Endodermal cell (in vitro differentiated cells): ENCODE data around the gene TRIM46. TPM values are rescaled to one million over a fixed set of nuclear protein-coding genes. Genes with fewer than 3 reads are reported as not detected.
"Not testable (repeated sequence)": the region's sequence is repeated elsewhere in the genome, so short reads cannot be mapped to it uniquely, and the experiment has no call there.

Source experiments
- DNase-seq: peaks from one replicate; pipeline ENCODE4 v3.0.0-alpha.2; 2017
- H3K27ac ChIP-seq: 2 replicates; pipeline ENCODE4 v1.5.1; 2013; ENCODE audit warnings: mild to moderate bottlenecking, low read depth, low read length, moderate library complexity
- H3K27me3 ChIP-seq: 2 replicates; pipeline ENCODE4 v1.6.1; 2013; ENCODE audit warnings: mild to moderate bottlenecking, low read length, moderate library complexity; ENCODE audit not compliant: insufficient read depth, control insufficient read depth, poor library complexity, severe bottlenecking
- H3K36me3 ChIP-seq: 2 replicates; pipeline ENCODE4 v1.7.0; 2013; ENCODE audit warnings: mild to moderate bottlenecking, low read length, moderate library complexity; ENCODE audit not compliant: control insufficient read depth, insufficient read depth
- H3K4me1 ChIP-seq: one replicate; pipeline ENCODE4 v1.7.0; 2013; ENCODE audit warnings: low read length; ENCODE audit not compliant: control insufficient read depth, insufficient read depth
- H3K4me3 ChIP-seq: 2 replicates; pipeline ENCODE4 v1.5.1; 2013; ENCODE audit warnings: mild to moderate bottlenecking, low read length, moderate library complexity
- H3K9ac ChIP-seq: 2 replicates; pipeline ENCODE4 v1.6.1; 2013; ENCODE audit warnings: mild to moderate bottlenecking, low read length, moderate library complexity; ENCODE audit not compliant: poor library complexity, severe bottlenecking; ENCODE audit errors: extremely low read depth
- H3K9me3 ChIP-seq: 2 replicates; pipeline ENCODE4 v1.6.1; 2013; ENCODE audit warnings: mild to moderate bottlenecking, low read length, moderate library complexity; ENCODE audit not compliant: control insufficient read depth
- H3K27ac Mint-ChIP-seq: 2 replicates; pipeline ENCODE4 v1.8.0; 2020; ENCODE audit warnings: mixed read lengths
- H3K27me3 Mint-ChIP-seq: 2 replicates; pipeline ENCODE4 v1.8.0; 2021; ENCODE audit warnings: mild to moderate bottlenecking, mixed read lengths; ENCODE audit not compliant: insufficient read depth
- H3K36me3 Mint-ChIP-seq: 2 replicates; pipeline ENCODE4 v1.8.0; 2020; ENCODE audit warnings: low read depth, mixed read lengths
- H3K4me1 Mint-ChIP-seq: 2 replicates; pipeline ENCODE4 v1.8.0; 2020; ENCODE audit warnings: mixed read lengths
- H3K4me3 Mint-ChIP-seq: 2 replicates; pipeline ENCODE4 v1.8.0; 2020; ENCODE audit warnings: mild to moderate bottlenecking, moderate library complexity, mixed read lengths
- H3K9me3 Mint-ChIP-seq: 2 replicates; pipeline ENCODE4 v1.8.0; 2020; ENCODE audit warnings: mild to moderate bottlenecking, mixed read lengths
- WGBS, 2 experiments: methylation state at CpG; one replicate each; pipeline versions ENCODE4 v1.1.5 to v1.1.7; 2013; ENCODE audit warnings: missing lambda C conversion rate in 2 of 2, mixed read lengths in 1 of 2; ENCODE audit not compliant: insufficient coverage in 1 of 2, insufficient read length in 1 of 2; 5-methylcytosine and 5-hydroxymethylcytosine counted together
- total RNA-seq, 2 donors: library from RNA; stranded (reverse); fragmentation: NEBNext Ultra II Directional in 1 of 2; extraction: Animal tissue kit (Norgen Biotek cat#: 25700) in 1 of 2; gene quantifications; 2 replicates in 1 of 2; 3 replicates in 1 of 2; pipeline ENCODE4 v1.2.1, GENCODE V29; 2021
- TF ChIP-seq, protein P1 (sequence below): fragments of 200-600 bp; sonication (generic); conservative IDR thresholded peaks from 2 replicates; pipeline ENCODE4 v1.5.0; 2021; ENCODE audit warnings: antibody characterized with exemption, mild to moderate bottlenecking

The TRIM46 gene
- total RNA-seq, 2 donors from 2014 or later: 5.1 to 7.1 TPM

DNA sequence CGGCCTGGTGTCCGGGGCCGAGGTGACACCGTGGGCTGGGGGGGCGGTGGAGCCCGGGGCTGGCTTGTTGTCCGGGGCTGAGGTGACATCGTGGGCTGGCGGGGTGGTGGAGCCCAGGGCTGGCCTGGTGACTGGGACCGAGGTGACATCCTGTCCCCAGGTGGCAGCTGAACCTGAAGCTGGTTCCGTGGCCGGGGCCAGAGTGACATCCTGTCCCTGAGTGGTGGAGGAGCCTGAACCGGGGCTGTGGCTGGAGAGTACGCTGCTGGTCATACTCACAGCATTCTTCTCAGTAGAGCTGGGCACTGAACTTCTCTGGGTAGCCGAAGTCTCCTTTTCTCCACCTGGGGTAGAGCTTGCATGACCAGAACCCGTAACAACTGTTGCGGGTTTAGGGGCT lies 18.3 kb downstream of the TRIM46 start:
- Mint-ChIP-seq H3K4me3 (no peak overlapping the region), H3K9me3 (no peaks in the 10 kb centered on the region), H3K36me3 (peaks cover 5% of the 10 kb centered on the region), H3K27me3 (peaks cover 5% of the 10 kb centered on the region), H3K4me1 (peaks cover 25% of the 10 kb centered on the region), H3K27ac (no peak overlapping the region)
- WGBS, 2 experiments: 92 to 96% methylated on average over 11 to 17 of the region's 17 CpGs
- Histone ChIP-seq H3K9ac (no peak overlapping the region), H3K4me3 (no peak overlapping the region), H3K4me1 (no peaks in the 10 kb centered on the region), H3K27me3 (no peaks in the 10 kb centered on the region), H3K27ac (no peak overlapping the region), H3K9me3 (no peaks in the 10 kb centered on the region), H3K36me3 (peaks cover under 1% of the 10 kb centered on the region)
- DNase-seq: no peak
- TF ChIP-seq, protein P1, sequence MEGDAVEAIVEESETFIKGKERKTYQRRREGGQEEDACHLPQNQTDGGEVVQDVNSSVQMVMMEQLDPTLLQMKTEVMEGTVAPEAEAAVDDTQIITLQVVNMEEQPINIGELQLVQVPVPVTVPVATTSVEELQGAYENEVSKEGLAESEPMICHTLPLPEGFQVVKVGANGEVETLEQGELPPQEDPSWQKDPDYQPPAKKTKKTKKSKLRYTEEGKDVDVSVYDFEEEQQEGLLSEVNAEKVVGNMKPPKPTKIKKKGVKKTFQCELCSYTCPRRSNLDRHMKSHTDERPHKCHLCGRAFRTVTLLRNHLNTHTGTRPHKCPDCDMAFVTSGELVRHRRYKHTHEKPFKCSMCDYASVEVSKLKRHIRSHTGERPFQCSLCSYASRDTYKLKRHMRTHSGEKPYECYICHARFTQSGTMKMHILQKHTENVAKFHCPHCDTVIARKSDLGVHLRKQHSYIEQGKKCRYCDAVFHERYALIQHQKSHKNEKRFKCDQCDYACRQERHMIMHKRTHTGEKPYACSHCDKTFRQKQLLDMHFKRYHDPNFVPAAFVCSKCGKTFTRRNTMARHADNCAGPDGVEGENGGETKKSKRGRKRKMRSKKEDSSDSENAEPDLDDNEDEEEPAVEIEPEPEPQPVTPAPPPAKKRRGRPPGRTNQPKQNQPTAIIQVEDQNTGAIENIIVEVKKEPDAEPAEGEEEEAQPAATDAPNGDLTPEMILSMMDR: no peak

DNA sequence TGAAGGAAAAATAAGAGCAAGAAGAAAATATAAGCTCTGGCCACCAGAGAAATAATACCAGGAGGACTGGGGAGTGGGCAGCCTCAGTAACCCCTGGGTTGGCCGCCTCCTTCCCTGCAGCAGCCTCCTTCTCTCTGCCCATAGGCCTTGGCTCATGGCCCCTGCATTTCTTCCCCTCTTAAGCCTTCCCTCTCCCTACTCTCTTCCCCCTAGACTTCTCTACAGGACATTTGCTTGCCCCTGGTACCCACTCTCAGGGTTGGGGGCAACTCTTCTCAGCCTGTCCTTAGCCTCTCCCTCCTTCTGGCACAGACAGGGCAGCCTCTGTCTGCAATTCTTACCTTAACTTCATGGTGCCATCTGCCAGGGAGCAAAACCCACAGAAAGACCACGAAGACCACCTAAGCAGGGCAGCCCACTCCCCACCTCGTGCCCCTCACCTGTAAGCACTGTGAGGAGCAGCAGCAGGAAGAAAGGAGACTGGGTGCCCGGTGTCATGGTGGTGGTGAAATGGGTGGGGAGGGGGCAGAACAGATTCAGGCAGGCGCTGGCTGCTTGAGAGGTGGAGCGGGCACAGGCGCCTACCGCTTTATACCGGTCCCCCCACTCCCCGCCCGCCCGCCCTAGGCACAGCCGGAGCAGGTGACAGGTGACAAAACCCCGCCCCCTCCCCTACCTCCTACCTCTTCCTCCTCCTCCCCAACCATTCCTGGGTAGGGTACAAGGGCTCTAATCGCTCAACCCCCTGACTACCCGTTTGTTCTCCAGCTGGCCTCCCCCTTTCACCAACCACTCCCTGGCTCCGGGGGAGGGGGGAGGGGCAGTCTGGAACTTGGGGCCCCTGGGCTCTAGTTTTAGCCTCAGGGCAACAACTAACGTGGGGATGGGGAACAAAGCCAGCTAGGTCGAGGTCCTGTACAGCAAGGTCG lies 19.0 kb downstream of the TRIM46 start:
- peak; percentile 83 for DNase-seq
- Mint-ChIP-seq H3K4me1 (peaks cover 21% of the 10 kb centered on the region), H3K4me3 (peak overlapping the region; percentile 87), H3K27ac (peak overlapping the region; percentile 95), H3K36me3 (peaks cover 11% of the 10 kb centered on the region), H3K9me3 (no peaks in the 10 kb centered on the region), H3K27me3 (peaks cover 5% of the 10 kb centered on the region)
- 53 to 100% methylated on average over 1 to 14 of the region's 20 CpGs for WGBS, 2 experiments
- H3K4me3 ChIP-seq: peak overlapping the region; percentile 79
- TF ChIP-seq, protein P1: no peak
- H3K27ac ChIP-seq: peak overlapping the region; percentile 93
- H3K9ac ChIP-seq: no peak overlapping the region
- H3K27me3 ChIP-seq: no peaks in the 10 kb centered on the region
- H3K36me3 ChIP-seq: peaks cover 6% of the 10 kb centered on the region
- no peaks in the 10 kb centered on the region for H3K4me1 ChIP-seq
- no peaks in the 10 kb centered on the region for H3K9me3 ChIP-seq

DNA sequence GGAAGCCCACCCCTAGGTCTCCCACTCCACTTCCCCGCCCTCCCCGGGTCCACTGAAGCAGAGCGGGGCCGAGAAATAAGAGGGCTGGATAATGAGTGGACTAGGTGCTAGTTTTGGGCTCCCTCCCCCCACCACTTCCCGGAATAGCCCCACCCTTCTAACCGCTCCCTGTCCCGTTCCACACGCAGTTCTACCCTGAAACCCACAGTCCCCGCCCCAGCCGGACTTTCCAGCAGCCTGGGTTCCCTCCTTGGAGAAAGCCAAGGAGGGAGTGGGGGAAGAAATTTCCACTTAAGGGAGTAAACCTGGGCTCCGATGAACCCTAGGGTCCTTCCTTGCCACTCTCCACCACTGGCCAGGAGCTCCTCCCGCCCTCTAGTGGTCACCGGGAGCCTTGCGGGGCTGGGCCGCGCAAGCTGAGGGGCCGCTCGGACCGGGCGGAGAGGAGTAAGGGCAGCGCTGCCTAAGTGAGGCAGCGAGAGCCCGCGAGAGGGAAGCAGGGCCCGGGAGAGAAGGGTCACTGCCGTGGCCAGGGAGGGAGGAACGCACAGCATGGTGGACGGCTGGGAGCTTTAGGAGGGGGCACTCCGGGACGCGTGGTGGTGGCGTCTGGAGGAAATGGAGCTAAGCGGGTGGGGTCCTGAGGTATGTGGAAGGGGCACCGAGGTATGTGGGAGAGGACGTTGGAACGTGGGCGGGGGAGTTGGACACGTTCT lies 19.8 kb downstream of the TRIM46 start:
- H3K4me3 Mint-ChIP-seq: peak overlapping the region; percentile 87
- 1 to 2% methylated on average over 19 to 36 of the region's 38 CpGs for WGBS, 2 experiments
- no peaks in the 10 kb centered on the region for H3K9me3 ChIP-seq
- H3K9me3 Mint-ChIP-seq: no peaks in the 10 kb centered on the region
- peaks cover 14% of the 10 kb centered on the region for H3K36me3 ChIP-seq
- H3K27ac ChIP-seq: peak overlapping the region; percentile 93
- peak overlapping the region; percentile 79 for H3K4me3 ChIP-seq
- peak overlapping the region; percentile 95 for H3K27ac Mint-ChIP-seq
- TF ChIP-seq, protein P1: peak; percentile 99
- peak; percentile 99 for DNase-seq
- no peaks in the 10 kb centered on the region for H3K4me1 ChIP-seq
- peaks cover 5% of the 10 kb centered on the region for H3K27me3 Mint-ChIP-seq
- H3K36me3 Mint-ChIP-seq: peaks cover 20% of the 10 kb centered on the region
- H3K9ac ChIP-seq: peak overlapping the region; percentile 36
- H3K4me1 Mint-ChIP-seq: peaks cover 21% of the 10 kb centered on the region
- no peaks in the 10 kb centered on the region for H3K27me3 ChIP-seq

DNA sequence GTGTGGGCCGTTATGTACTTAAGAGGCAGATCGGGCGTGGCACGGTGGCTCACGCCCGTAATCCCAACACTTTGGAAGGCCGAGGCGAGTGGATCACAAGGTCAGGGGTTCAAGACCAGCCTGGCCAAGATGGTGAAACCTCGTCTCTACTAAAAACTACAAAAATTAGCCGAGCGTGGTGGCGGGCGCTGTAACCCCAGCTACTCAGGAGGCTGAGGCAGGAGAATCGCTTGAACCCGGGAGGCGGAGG lies 20.3 kb downstream of the TRIM46 start:
- DNase-seq, H3K9me3 Mint-ChIP-seq, H3K9me3 ChIP-seq, H3K27me3 ChIP-seq, H3K27me3 Mint-ChIP-seq, H3K4me1 ChIP-seq: not testable (repeated sequence)
- Mint-ChIP-seq H3K36me3 (peaks cover 23% of the 10 kb centered on the region), H3K4me3 (peak overlapping the region; percentile 87), H3K27ac (peak overlapping the region; percentile 95), H3K4me1 (peaks cover 21% of the 10 kb centered on the region)
- Histone ChIP-seq H3K4me3 (peak overlapping the region; percentile 79), H3K9ac (peak overlapping the region; percentile 60), H3K36me3 (peaks cover 16% of the 10 kb centered on the region), H3K27ac (peak overlapping the region; percentile 93)
- WGBS, 2 experiments: 2 to 12% methylated on average over 8 to 16 of the region's 16 CpGs
